ENCODE measurements around the gene CTDSPL2. TPM values are rescaled to one million over a fixed set of nuclear protein-coding genes. Genes with fewer than 3 reads are reported as not detected.
"Not testable (repeated sequence)": the region's sequence is repeated elsewhere in the genome, so short reads cannot be mapped to it uniquely, and the experiment has no call there.

The CTDSPL2 gene
- total and polyA plus RNA-seq, 2 donors (not counting 1 experiment from before 2014, with no cell fraction given) = 38.0 to 65.7 TPM

DNA sequence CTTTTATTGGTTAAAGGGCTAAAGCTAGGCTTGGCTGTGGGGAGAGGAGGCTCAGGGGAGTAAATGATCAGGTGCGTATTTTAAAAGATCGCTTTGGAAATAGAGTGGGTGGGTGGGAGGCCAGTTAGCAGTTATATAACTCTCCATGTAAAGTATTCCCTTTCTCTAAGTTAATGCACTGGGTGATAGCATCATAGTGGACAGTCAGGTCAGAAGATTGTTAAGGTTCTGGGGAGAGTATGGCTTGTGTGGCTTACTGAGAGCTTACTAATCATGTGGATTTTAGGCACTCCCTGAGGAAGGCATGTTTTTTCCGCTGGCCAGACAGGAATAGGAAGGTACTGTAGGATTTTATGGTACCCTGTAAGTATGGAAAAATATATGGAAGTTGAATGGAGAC is 103.2 kb downstream of the CTDSPL2 start:
- TF ChIP-seq, protein P1, sequence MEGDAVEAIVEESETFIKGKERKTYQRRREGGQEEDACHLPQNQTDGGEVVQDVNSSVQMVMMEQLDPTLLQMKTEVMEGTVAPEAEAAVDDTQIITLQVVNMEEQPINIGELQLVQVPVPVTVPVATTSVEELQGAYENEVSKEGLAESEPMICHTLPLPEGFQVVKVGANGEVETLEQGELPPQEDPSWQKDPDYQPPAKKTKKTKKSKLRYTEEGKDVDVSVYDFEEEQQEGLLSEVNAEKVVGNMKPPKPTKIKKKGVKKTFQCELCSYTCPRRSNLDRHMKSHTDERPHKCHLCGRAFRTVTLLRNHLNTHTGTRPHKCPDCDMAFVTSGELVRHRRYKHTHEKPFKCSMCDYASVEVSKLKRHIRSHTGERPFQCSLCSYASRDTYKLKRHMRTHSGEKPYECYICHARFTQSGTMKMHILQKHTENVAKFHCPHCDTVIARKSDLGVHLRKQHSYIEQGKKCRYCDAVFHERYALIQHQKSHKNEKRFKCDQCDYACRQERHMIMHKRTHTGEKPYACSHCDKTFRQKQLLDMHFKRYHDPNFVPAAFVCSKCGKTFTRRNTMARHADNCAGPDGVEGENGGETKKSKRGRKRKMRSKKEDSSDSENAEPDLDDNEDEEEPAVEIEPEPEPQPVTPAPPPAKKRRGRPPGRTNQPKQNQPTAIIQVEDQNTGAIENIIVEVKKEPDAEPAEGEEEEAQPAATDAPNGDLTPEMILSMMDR (conservative IDR thresholded peaks at IDR 0.05 in 1 of 2, IDR thresholded peaks at IDR 0.05 in 1 of 2; ENCODE audit: low read depth in 1 of 2, low read length in 2 of 2) = no peak
- no peak for TF ChIP-seq EZH2 (IDR thresholded peaks at IDR 0.05; ENCODE audit: low read length, missing control alignments)
- no peak for DNase-seq (ENCODE audit: low read depth in 2 of 2)
- Histone ChIP-seq H3K27ac (ENCODE audit: insufficient read depth, low read length) (no peak overlapping the region), H3K4me2 (ENCODE audit: extremely low read depth, insufficient read depth, low read length) (no peak overlapping the region), H3K4me1 (ENCODE audit: control insufficient read depth, extremely low read depth, insufficient read depth, low read length) (no peaks in the 10 kb centered on the region), H3K4me3 (replicated peaks in 1 of 4; ENCODE audit: control extremely low read depth in 1 of 4, insufficient read depth in 1 of 4, low read depth in 3 of 4, low read length in 4 of 4) (no peak overlapping the region), H3K36me3 (ENCODE audit: control insufficient read depth, insufficient read depth, low read length) (peaks cover 1% of the 10 kb centered on the region), H3K9ac (ENCODE audit: insufficient read depth, low read length) (no peak overlapping the region), H3K9me3 (ENCODE audit: control insufficient read depth, insufficient read depth, low read depth, low read length) (no peaks in the 10 kb centered on the region), H2AFZ (ENCODE audit: low read length) (no peak overlapping the region), H3K27me3 (ENCODE audit: control insufficient read depth, insufficient read depth, low read length) (no peaks in the 10 kb centered on the region), H4K20me1 (ENCODE audit: control insufficient read depth, extremely low read depth, insufficient read depth, low read length) (no peaks in the 10 kb centered on the region), H3K79me2 (ENCODE audit: control insufficient read depth, insufficient read depth, low read length) (peaks cover under 1% of the 10 kb centered on the region)

DNA sequence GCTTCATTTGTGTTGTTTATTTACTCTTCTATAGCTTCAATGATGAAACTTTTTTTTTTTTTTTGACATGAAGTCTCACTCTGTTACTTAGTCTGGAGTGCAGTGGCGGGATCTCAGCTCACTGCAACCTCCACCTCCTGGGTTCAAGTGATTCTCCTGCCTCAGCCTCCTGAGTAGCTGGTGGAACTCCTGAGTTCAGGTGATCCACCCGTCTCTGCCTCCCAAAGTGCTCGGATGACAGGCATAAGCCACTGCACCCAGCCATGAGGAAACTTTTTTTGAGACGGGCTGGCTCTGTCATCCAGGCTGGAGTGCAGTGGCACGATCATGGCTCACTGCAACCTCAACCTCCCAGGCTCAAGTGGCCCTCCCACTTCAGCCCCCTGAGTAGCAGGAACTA is 104.8 kb downstream of the CTDSPL2 start:
- not testable (repeated sequence) for H3K27ac ChIP-seq (ENCODE audit: insufficient read depth, low read length); H4K20me1 ChIP-seq (ENCODE audit: control insufficient read depth, extremely low read depth, insufficient read depth, low read length); H3K4me1 ChIP-seq (ENCODE audit: control insufficient read depth, extremely low read depth, insufficient read depth, low read length); H3K4me3 ChIP-seq (replicated peaks in 1 of 4; ENCODE audit: control extremely low read depth in 1 of 4, insufficient read depth in 1 of 4, low read depth in 3 of 4, low read length in 4 of 4); H3K36me3 ChIP-seq (ENCODE audit: control insufficient read depth, insufficient read depth, low read length); H3K9me3 ChIP-seq (ENCODE audit: control insufficient read depth, insufficient read depth, low read depth, low read length); H3K79me2 ChIP-seq (ENCODE audit: control insufficient read depth, insufficient read depth, low read length); H2AFZ ChIP-seq (ENCODE audit: low read length); H3K27me3 ChIP-seq (ENCODE audit: control insufficient read depth, insufficient read depth, low read length); H3K9ac ChIP-seq (ENCODE audit: insufficient read depth, low read length); DNase-seq (ENCODE audit: low read depth in 2 of 2); H3K4me2 ChIP-seq (ENCODE audit: extremely low read depth, insufficient read depth, low read length)

DNA sequence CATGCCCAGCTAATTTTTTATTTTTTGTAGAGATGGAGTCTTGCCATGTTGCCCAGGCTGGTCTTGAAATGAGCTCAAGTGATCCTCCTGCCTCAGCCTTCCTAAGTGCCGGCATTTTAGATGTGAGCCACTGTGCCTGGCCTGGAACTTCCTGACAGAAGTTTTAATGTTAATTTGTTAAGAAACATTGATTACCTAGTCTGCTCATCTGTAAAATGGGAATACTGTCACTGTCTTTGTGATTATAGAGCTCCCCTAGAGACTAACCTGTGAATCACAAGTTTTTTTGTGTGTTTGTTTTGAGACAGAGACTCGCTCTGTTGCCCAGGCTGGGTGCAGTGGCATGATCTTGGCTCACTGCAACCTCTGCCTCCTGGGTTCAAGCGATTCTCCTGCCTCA is 105.3 kb downstream of the CTDSPL2 start:
- no peak for DNase-seq (ENCODE audit: low read depth in 2 of 2)
- no peak overlapping the region for H3K27ac ChIP-seq (ENCODE audit: insufficient read depth, low read length)
- H3K27me3 ChIP-seq (ENCODE audit: control insufficient read depth, insufficient read depth, low read length) = no peaks in the 10 kb centered on the region
- no peak overlapping the region for H2AFZ ChIP-seq (ENCODE audit: low read length)
- no peak overlapping the region for H3K4me3 ChIP-seq (replicated peaks in 1 of 4; ENCODE audit: control extremely low read depth in 1 of 4, insufficient read depth in 1 of 4, low read depth in 3 of 4, low read length in 4 of 4)
- H3K4me2 ChIP-seq (ENCODE audit: extremely low read depth, insufficient read depth, low read length) = no peak overlapping the region
- TF ChIP-seq, protein P1 (conservative IDR thresholded peaks at IDR 0.05 in 1 of 2, IDR thresholded peaks at IDR 0.05 in 1 of 2; ENCODE audit: low read depth in 1 of 2, low read length in 2 of 2) = no peak
- no peak for TF ChIP-seq EZH2 (IDR thresholded peaks at IDR 0.05; ENCODE audit: low read length, missing control alignments)
- H3K79me2 ChIP-seq (ENCODE audit: control insufficient read depth, insufficient read depth, low read length) = peaks cover 9% of the 10 kb centered on the region
- peaks cover 1% of the 10 kb centered on the region for H3K36me3 ChIP-seq (ENCODE audit: control insufficient read depth, insufficient read depth, low read length)
- H3K9me3 ChIP-seq (ENCODE audit: control insufficient read depth, insufficient read depth, low read depth, low read length) = no peaks in the 10 kb centered on the region
- no peaks in the 10 kb centered on the region for H4K20me1 ChIP-seq (ENCODE audit: control insufficient read depth, extremely low read depth, insufficient read depth, low read length)
- H3K9ac ChIP-seq (ENCODE audit: insufficient read depth, low read length) = no peak overlapping the region
- no peaks in the 10 kb centered on the region for H3K4me1 ChIP-seq (ENCODE audit: control insufficient read depth, extremely low read depth, insufficient read depth, low read length)
